GM13976 (cell line): ENCODE data around the gene KDM4C.

Source experiments
- DNase-seq: peaks from one replicate; pipeline ENCODE4 v3.0.0; 2012; ENCODE audit warnings: low spot score
- CTCF ChIP-seq: IDR thresholded peaks from 2 replicates; pipeline ENCODE4 v1.5.1; 2012; ENCODE audit warnings: borderline replicate concordance, mild to moderate bottlenecking; ENCODE audit not compliant: insufficient read depth; ENCODE audit errors: extremely low read depth, missing control alignments, control extremely low read depth
- in situ Hi-C: fragments of 300-500 bp; cut with MboI; formaldehyde crosslinking; loops from one replicate; pipeline ENCODE4 v1.12.0; 2022; ENCODE audit warnings: low sequenced_read_pairs, mixed read lengths, inconsistent platforms; ENCODE audit not compliant: unreplicated experiment

Gene KDM4C

GRCh38 chr9:7206221-7206758, 448.5 kb downstream of the KDM4C start:
- in situ Hi-C loops, result no loop called here
- no peak for TF ChIP-seq CTCF
- DNase-seq, result no peak

GRCh38 chr9:7209016-7209715, 451.4 kb downstream of the KDM4C start:
- TF ChIP-seq CTCF, result no peak
- in situ Hi-C loops, result no loop called here
- no peak for DNase-seq

DNA sequence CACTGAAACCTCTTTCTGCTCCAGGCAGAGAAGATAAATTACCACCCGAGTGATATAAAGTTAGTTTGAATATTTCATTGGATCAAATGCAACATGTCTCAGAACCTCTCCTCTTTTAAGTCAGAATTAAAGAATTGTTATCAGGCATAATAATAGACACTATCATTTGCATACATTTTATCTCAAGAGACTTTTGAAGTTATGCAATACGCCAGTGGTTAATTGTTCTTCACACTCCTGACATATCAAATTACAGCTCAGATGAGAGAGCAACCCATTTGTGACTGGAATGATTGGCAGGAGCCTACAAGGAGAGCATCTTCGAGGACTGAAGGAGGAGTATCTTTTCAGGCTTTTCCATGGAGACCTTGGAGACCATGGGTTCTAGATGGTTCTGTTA, 452.2 kb downstream of the KDM4C start:
- in situ Hi-C loops, result no loop called here
- no peak for DNase-seq
- TF ChIP-seq CTCF, result no peak

- TF ChIP-seq CTCF, result no peak
- in situ Hi-C loops, result no loop called here
- no peak for DNase-seq
These were observed 453.3 kb downstream of the KDM4C start for GRCh38 chr9:7210854-7211637.

GRCh38 chr9:7211657-7212056, 453.9 kb downstream of the KDM4C start:
- in situ Hi-C loops, result no loop called here
- no peak for DNase-seq
- TF ChIP-seq CTCF, result no peak

- no peak for TF ChIP-seq CTCF
- in situ Hi-C loops, result no loop called here
- DNase-seq, result no peak
These were observed 454.3 kb downstream of the KDM4C start for GRCh38 chr9:7212101-7212500.
